ENCODE results near the gene GPC6.

The GPC6 gene

GRCh38 chr13:93341517-93341916, 114.9 kb downstream of the GPC6 start:
- Histone ChIP-seq H3K79me2 (ENCODE audit: insufficient read depth, low read length) (no peaks in the 10 kb centered on the region), H3K9ac (ENCODE audit: low read depth, low read length, poor library complexity, severe bottlenecking) (no peak overlapping the region), H3K4me3 (ENCODE audit: low read length, poor library complexity, severe bottlenecking) (no peak overlapping the region), H3K9me3 (ENCODE audit: insufficient read depth, low read depth, low read length) (no peaks in the 10 kb centered on the region), H3K9me2 (replicated peaks; ENCODE audit: low read depth, low read length) (no peaks in the 10 kb centered on the region), H3K4me1 (ENCODE audit: insufficient read depth, low read length, poor library complexity, severe bottlenecking) (no peaks in the 10 kb centered on the region), H2AFZ (ENCODE audit: low read length) (no peak overlapping the region), H4K20me1 (ENCODE audit: insufficient read depth, low read length, poor library complexity, severe bottlenecking) (no peaks in the 10 kb centered on the region), H3K27me3 (ENCODE audit: insufficient read depth, low read length, poor library complexity, severe bottlenecking) (no peaks in the 10 kb centered on the region), H3K36me3 (ENCODE audit: insufficient read depth, low read length) (no peaks in the 10 kb centered on the region), H3F3A (ENCODE audit: low read depth) (no peaks in the 10 kb centered on the region), H3K4me2 (ENCODE audit: low read depth, low read length, poor library complexity, severe bottlenecking) (no peak overlapping the region)
- TF ChIP-seq, protein P1, sequence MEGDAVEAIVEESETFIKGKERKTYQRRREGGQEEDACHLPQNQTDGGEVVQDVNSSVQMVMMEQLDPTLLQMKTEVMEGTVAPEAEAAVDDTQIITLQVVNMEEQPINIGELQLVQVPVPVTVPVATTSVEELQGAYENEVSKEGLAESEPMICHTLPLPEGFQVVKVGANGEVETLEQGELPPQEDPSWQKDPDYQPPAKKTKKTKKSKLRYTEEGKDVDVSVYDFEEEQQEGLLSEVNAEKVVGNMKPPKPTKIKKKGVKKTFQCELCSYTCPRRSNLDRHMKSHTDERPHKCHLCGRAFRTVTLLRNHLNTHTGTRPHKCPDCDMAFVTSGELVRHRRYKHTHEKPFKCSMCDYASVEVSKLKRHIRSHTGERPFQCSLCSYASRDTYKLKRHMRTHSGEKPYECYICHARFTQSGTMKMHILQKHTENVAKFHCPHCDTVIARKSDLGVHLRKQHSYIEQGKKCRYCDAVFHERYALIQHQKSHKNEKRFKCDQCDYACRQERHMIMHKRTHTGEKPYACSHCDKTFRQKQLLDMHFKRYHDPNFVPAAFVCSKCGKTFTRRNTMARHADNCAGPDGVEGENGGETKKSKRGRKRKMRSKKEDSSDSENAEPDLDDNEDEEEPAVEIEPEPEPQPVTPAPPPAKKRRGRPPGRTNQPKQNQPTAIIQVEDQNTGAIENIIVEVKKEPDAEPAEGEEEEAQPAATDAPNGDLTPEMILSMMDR (conservative IDR thresholded peaks at IDR 0.05; ENCODE audit: low read length), result no peak
- TF ChIP-seq EZH2phosphoT487 (IDR thresholded peaks at IDR 0.05; ENCODE audit: borderline replicate concordance), result no peak

DNA sequence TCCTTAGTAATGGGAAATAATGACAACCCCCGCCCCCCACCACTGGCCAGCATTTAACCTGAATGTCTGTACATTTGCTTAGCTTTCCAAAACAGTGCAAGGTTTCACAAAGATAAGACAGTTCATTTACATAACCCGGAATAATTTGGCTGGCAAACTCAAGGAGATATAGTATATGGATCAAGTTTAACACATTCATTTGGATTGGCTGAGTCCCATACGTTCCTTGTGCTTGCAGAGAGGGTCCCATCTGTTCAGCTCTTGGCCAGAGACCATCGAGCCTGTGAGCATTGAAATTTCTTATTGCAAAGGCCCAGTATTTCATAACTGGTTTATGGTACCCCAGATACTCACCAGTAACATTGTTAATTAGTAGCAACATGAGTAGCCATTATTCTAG, 116.5 kb downstream of the GPC6 start:
- no peak overlapping the region for H3K4me3 ChIP-seq (ENCODE audit: low read length, poor library complexity, severe bottlenecking)
- H3F3A ChIP-seq (ENCODE audit: low read depth), result no peaks in the 10 kb centered on the region
- no peaks in the 10 kb centered on the region for H3K79me2 ChIP-seq (ENCODE audit: insufficient read depth, low read length)
- no peak for TF ChIP-seq EZH2phosphoT487 (IDR thresholded peaks at IDR 0.05; ENCODE audit: borderline replicate concordance)
- TF ChIP-seq, protein P1 (conservative IDR thresholded peaks at IDR 0.05; ENCODE audit: low read length), result no peak
- H3K36me3 ChIP-seq (ENCODE audit: insufficient read depth, low read length), result no peaks in the 10 kb centered on the region
- H3K9me3 ChIP-seq (ENCODE audit: insufficient read depth, low read depth, low read length), result no peaks in the 10 kb centered on the region
- H3K4me2 ChIP-seq (ENCODE audit: low read depth, low read length, poor library complexity, severe bottlenecking), result no peak overlapping the region
- H3K4me1 ChIP-seq (ENCODE audit: insufficient read depth, low read length, poor library complexity, severe bottlenecking), result no peaks in the 10 kb centered on the region
- H2AFZ ChIP-seq (ENCODE audit: low read length), result no peak overlapping the region
- H3K27me3 ChIP-seq (ENCODE audit: insufficient read depth, low read length, poor library complexity, severe bottlenecking), result no peaks in the 10 kb centered on the region
- H4K20me1 ChIP-seq (ENCODE audit: insufficient read depth, low read length, poor library complexity, severe bottlenecking), result no peaks in the 10 kb centered on the region
- H3K9ac ChIP-seq (ENCODE audit: low read depth, low read length, poor library complexity, severe bottlenecking), result no peak overlapping the region
- H3K9me2 ChIP-seq (replicated peaks; ENCODE audit: low read depth, low read length), result no peaks in the 10 kb centered on the region

DNA sequence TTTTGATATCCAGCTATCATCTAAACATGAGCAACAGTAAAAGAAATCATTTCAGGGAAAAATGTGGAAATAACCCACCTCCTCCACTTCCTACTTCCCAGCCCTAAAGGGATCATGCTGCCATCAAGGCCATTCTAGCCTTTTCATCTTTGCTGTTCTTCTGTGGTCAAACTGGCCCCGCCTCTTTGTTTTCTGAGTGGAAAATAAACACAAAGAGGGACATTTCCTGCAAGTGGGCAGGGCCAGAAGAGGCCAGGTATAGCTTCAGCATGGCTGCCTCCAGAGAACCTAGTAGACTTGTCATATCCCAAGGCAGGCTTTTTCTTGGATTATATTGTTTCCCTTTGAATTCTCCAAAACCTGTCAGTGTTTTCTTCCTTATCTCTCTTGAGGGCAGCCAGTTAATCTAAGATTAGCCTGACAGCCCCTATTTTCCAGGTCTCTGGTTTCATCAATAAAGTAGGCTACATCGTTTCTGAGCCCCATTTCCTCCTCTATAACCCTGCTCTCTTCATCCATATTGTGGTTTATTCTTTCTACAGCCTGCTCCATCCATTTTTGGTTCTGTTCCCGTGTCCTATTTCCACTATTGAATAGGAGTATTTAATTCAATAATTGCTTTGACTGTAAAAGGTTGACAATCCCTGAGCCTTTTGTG, 117.6 kb downstream of the GPC6 start:
- H3K9me3 ChIP-seq (ENCODE audit: insufficient read depth, low read depth, low read length), result no peaks in the 10 kb centered on the region
- H3K36me3 ChIP-seq (ENCODE audit: insufficient read depth, low read length), result no peaks in the 10 kb centered on the region
- no peak for TF ChIP-seq EZH2phosphoT487 (IDR thresholded peaks at IDR 0.05; ENCODE audit: borderline replicate concordance)
- TF ChIP-seq, protein P1 (conservative IDR thresholded peaks at IDR 0.05; ENCODE audit: low read length), result no peak
- H3K79me2 ChIP-seq (ENCODE audit: insufficient read depth, low read length), result no peaks in the 10 kb centered on the region
- H3K9ac ChIP-seq (ENCODE audit: low read depth, low read length, poor library complexity, severe bottlenecking), result no peak overlapping the region
- no peaks in the 10 kb centered on the region for H4K20me1 ChIP-seq (ENCODE audit: insufficient read depth, low read length, poor library complexity, severe bottlenecking)
- H3K4me3 ChIP-seq (ENCODE audit: low read length, poor library complexity, severe bottlenecking), result no peak overlapping the region
- no peaks in the 10 kb centered on the region for H3K4me1 ChIP-seq (ENCODE audit: insufficient read depth, low read length, poor library complexity, severe bottlenecking)
- H3K4me2 ChIP-seq (ENCODE audit: low read depth, low read length, poor library complexity, severe bottlenecking), result no peak overlapping the region
- no peaks in the 10 kb centered on the region for H3K9me2 ChIP-seq (replicated peaks; ENCODE audit: low read depth, low read length)
- no peak overlapping the region for H2AFZ ChIP-seq (ENCODE audit: low read length)
- H3F3A ChIP-seq (ENCODE audit: low read depth), result no peaks in the 10 kb centered on the region
- H3K27me3 ChIP-seq (ENCODE audit: insufficient read depth, low read length, poor library complexity, severe bottlenecking), result no peaks in the 10 kb centered on the region
